ENCODE measurements around the gene SLC18A2.
"Not testable (repeated sequence)": the region's sequence is repeated elsewhere in the genome, so short reads cannot be mapped to it uniquely, and the experiment has no call there.

The SLC18A2 gene

DNA sequence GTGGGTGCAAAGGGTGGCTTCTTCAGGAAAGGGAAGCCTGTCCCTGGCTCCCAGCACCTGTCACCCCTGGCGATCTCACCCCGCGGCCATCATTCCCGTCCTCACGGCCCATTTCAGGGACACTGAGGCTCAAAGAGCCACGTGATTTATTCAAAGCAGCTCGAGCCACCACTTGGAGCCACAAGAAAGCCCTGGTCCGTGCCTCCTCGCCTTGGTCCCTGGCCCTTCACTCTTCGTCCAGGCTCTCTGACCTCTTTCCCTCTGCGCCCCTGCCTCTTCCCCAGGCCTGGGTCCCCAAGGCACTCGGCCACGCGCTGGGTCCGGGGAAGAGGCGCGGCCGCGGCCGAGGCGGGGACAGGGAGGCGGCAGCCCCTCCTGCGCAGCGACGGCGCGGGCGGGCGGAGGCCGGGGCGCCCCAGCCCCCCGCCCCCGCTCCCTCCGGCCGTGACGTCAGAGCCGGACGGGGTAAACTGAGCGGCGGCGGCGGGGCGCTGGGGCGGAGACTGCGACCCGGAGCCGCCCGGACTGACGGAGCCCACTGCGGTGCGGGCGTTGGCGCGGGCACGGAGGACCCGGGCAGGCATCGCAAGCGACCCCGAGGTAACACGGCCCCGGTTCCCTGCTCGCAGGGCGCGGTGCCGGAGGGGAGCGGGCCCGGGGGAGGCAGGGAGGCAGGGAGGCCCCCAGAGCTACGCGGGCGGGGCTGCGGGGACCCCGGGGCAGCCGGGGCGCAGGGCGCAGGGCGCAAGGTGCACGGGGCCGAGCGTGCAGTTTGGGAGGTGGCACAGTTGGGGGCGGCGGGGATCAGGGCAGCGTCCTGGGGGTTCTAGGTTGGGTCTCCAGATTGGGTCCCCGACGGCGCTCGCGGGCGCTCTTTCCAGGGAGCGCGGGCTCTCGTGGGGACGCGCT, at the start of gene SLC18A2:
Gene SLC18A2 (plus strand): TSS at position 494 of the 909 bp plus-strand sequence. CDS start 580 bp downstream, outside the sequence.
- no peak for DNase-seq

DNA sequence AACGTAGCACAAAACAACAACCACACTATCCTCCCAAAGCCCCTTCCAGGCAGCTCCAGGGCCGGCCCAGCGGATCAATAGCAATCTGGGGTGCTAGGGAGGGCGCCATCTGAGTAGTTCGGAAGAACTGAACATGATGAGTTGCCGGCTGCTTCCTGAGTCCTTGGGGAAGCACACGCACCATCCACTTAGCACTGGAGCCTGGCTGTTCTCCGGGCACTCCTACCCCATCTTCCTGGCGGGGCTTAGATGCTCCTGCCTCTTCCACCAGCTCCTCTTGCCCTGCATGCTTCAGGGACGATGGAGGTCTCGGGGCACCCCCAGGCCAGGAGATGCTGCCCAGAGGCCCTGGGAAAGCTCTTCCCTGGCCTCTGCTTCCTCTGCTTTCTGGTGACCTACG, 43.7 kb upstream of the SLC18A2 start, which contains the start of gene KCNK18:
Gene KCNK18 (plus strand): TSS at position 301 of the 400 bp plus-strand sequence. CDS start 0 bp downstream, at position 301.
- DNase-seq = no peak

DNA sequence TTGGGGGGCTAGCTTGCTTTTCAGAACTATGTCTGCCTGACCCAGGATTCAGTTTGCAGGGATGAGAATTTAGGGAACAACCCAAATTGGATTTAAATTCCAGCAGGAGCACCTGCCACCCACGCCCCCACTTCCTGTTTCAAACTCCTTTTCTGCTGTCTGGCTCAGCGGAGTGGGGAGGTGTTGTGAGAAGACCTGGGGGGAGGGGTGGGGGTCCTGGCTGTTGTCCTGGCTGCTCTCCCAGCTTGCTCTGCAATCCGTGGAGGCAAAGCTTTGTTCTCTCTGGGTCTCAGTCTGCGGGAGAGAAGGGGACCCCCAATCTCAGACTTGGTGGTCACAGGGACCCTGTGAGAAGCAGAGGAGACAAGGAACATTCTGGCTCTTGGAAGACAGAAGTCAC, 42.8 kb upstream of the SLC18A2 start:
- no peak for DNase-seq

DNA sequence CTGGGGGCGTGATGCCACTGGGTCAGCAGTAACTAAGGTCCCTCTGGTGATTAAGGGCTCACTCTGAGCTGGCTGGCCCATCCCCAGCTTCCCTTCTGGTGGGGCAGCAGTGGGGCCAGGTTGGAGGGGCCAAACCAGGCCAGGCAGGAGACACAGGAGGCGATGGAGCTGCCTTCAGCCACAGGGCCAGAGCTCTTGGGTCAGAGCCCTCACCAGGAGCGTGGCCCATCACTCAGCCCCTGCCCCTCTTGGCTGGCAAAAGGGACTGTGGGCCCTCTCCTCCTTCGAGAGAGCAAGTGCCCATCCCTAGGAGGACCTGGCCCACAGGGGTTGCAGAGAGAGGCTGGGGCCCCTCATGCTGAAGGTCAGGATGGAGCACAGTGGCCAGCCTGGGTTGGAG, 39.1 kb upstream of the SLC18A2 start:
- DNase-seq = no peak

DNA sequence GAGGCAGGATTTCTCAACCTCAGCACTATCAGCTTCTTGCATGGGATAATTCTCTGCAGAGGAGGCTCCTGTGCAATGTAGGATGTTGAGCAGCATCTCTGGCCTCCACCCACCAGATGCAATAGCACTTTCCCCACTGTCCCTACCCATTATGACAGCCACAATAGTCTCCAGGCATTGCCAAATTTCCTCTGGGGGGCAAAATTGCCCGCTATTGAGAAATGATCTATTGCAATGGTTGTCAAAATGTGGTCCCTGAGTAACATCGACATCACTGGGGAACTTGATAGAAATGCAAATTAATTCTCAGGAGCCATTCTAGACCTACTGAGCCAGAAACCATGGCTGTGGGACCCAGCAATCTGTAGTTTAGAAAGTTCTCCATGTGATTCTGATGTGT, 36.6 kb upstream of the SLC18A2 start:
- DNase-seq = no peak

DNA sequence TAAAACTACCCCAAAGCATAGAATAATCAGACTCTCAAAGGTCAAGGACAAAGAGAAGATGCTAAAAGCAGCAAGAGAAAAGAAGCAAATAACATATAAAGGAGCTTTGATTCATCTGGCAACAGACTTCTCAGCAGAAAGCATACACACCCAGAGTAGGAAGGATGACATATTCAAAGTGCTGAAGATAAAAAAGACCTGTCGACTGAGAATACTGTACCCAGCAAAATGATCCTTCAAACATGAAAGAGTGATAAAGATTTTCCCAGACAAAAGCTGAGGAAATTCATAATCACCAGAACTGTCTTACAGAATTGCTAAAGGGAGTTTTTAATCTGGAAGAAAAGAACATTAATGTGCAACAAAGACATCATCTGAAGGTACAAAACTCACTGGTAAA, 28.7 kb upstream of the SLC18A2 start:
- DNase-seq = no peak

DNA sequence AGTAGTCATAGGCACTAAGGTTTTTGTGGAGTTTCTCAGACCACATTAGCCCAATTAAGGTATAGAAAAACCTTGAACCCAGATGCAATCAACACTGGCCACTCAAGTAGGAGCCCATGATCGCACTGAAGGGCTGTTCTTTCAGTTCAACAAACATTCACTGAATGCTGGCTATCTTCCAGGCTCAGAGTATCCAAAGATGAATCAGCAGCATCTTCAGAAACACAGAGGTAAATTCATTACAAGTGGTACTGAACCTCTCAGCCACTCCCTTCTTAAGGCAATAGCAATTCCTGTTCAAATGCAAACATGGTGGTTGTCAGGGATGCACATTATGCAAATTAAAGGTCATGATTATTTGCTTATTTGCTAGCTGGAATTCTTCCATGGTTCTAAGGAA, 26.5 kb upstream of the SLC18A2 start:
- DNase-seq = no peak

DNA sequence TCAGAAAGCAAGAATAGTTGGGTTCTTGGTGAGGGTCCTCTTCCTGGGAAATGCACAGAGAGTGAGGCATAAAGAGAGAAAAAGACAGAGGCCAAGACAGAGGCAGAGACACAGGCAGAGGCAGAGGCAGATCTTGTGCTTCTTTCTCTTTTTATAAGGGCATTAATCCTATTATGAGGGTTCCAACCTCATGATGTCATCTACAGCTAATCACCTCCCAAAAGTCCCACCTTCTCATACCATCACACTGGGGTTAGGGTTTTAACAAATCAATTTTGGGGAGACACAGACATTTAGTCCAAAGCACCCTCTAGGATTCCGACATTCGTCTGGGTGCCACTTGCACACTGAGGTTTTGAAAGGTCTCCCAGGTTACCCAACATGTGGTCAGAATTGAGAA, 25.8 kb upstream of the SLC18A2 start:
- DNase-seq = no peak

DNA sequence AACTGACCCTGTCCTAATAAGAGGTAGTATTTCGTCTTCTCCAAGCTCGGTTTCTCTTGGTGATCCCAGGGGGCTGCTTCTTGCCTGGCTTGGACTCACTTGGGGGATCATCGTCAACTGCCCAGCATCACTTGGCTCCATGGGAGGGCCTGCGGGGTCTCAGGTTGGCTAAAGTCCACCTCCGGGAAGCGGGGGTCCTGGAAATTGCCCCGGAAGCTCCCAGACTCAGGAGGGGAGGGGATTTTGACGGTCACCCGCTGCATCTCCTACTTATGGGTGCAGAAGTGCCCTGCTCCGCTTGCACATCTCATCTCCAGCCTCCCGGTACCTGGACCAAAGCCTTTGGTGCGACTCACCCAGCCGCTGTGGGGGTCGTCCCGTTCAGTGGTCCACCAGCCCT, 24.9 kb upstream of the SLC18A2 start:
- DNase-seq = no peak

DNA sequence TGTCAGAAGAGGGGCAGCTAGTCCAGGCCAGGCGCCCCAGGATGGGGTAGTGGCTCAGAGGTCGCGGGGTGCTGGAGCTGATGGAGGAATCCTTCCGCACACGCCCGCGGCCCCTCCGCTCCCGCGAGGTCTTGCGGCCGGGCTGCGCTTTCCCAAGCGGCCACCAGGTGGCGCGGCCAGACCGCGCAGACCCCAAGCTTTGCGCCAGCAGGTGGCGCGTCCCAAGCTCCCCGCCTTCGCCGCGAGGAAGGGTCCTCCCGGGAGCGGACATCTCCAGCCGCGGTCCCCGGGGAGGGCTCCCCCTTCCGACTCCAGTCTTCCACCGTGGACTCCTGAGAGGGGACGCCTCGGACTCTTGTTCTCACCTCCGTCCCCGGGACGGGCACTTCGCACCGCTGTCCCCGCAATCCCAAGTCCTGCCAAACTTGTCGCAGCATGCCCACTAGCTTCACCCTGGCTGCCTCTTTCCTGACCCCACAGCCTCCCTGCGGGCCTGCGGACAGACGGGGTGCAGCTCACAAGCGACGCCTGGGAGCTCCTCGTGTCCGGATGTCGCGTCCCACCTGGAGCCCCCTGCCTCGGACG, 24.2 kb upstream of the SLC18A2 start:
- peak; percentile 62 for DNase-seq

DNA sequence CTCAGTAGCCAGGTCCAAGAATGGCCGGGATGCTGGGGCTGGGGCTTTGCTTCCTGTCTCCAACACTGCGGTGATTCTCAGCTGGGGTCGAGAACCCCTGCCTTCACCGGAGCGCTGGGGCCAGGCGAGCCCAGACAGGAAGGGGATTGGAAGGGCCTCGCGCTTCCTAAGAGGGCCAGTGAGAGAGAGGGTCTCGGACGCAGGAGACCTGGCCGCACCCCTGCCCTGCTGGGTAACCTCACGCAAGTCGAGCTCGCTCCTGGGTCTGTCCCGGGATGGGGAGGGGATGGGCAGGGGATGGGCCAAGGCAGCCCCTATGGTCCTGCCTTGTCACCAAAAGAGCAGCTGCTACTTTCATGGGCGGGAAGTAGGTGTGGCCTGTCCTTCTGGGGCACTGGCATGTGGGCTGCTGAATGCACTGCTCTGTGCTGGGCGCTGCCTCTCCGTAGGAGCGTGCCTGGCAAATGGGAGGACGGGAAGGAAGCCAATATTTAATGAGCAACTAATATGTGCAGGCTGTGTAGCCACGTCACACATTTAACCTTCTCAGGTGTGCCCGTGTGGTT, 23.6 kb upstream of the SLC18A2 start:
- peak; percentile 5 for DNase-seq

DNA sequence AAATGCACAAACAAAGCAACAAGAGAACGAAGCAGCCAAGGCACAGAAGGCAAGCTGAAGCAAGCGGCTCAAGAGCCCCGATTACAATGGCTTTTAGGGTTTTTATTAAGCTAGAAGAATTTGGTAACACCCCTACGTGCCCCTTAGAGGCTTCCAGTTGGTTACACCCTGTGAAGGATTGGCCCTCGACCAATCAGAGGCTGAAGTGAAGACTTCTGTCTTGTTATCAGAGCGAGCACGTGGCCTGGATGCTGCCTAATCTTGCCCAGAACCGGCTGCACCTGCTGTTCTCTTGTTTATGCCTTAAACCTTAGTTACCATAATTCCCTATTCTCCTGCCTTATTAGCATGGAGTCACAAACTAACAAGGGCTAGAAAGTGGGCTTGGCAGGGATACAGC, 22.3 kb upstream of the SLC18A2 start:
- DNase-seq = no peak

DNA sequence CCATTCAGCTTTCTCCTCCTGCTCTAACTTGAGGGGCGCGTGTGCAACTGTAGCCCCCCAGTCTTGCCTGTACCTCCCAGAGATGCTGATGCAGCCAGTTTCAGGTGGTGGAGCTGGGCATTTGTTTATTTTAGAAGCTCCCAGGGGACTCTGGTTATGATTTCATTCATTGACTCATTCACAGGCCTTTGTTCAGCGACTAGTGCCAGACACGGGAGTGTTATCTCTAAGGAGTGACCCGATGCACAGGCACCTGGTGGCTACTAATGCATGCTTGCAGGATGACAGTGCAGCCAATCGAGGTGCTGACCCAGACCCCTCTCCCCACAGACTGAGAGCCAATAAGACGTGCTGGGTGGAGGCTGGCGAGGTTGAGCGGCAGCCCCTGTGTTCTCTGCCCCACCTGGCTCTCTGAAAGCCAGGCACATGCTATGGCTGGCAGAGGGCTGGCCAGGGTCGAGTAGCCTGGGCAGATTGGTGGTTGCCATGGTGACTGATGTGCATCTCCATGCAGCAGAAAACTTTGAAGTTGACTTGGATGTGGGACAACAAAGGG, 19.7 kb upstream of the SLC18A2 start:
- DNase-seq = no peak

DNA sequence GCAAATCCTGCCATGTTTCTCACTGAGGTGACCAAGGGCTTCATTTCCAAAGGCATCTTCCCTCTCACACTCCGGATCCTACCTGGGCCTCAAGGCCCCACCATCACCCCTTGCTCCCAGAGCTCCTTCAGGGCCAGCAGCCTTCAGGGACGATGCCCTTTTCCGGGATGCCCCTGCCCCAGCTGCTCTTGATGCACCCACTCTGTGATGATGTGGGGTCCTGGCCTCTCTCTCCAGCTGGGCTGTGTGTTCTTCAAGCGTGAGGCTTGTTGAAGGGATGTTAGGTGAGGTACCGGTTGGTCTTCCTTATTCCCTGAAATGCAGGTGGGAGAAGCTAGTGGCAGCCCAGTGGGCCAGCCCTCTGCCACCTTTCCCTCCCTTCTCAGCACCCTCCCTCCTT, 18.4 kb upstream of the SLC18A2 start:
- DNase-seq = no peak

DNA sequence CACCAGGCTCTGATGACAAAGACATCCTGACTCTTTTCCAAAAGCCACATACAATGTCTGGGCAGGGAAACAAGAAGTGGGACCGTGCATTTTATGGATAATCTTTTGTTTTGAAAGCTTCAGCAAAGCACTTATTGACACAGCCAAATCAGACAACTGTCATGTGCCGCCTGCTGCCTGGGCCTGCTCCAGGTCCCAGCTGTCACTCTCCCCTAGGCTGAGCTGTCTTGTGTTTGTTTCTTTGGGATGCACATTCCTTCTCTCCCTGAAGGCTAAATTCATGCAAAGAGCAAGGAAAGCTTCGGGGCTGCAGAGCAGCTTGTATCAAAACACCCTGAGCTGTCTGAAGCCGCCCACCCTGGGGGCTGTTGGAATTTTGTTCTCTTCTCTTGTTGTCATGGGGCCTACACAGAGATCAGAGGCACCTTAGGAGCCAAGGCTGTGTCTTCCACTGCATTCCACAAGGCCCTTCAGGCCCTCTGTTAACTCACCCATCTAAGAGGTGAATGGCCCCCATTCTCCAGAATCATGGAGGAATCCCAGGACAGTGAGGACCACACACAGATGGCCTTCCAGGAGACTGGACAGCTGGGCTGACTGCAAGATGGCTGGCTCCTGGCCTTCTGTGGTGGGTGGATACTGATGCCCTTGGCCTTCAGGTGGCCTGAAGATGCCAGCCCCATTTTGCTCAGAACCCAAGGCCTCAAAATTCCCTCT, 17.8 kb upstream of the SLC18A2 start:
- no peak for DNase-seq

DNA sequence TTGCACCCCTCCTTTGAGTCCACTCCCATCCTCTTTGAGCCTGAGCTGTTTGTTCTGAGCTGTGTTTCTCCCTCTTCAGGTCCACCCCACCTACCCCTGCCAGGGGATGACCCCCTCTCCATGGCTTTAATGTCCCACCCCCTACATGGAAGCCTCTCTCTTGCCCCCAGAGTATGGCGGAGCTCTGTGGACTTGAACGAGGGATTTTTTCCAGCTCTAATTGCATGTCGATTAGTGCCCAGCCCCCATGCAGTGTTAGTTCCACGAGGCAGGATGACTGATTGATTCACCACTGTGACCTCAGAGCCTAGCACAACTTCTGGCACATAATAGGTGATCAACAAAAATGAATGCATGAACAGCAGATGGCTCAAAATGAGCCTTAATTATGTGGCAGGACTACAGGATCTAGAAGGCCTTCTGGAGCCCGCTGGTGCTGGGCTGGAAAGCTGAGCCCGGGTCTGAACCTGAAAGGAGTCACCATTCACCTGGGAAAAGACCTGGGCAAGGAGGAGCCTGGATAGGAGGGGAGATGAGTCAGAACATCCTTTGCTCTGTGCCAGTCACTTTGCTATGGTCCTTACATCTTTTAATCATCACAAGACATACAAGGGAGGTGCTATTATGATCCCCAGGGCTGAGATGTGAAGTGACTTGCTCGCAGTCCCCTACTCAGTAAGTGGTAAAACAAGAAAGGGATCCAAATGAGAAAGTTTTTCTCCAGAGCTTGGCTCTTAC, 17.1 kb upstream of the SLC18A2 start:
- DNase-seq = no peak

DNA sequence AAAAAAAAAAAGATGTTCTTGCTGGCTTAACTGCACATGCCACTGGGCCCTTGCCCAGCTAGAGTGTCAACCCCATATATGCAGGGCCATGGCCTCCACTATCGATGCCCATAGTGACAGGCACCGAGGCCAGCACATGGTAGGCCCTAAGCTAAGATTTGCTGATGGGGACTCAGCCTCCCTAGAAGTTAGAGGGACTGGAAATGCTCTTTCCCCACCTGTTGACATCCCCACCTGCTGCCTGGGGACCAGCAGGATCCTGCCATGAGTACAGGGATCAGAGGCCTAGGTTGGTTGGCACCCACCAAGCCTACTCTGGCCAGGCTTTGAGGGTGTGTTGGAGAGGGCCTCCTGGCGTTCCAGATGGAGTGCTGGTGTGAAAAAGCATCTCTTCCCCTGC, 16.0 kb upstream of the SLC18A2 start:
- DNase-seq = no peak

DNA sequence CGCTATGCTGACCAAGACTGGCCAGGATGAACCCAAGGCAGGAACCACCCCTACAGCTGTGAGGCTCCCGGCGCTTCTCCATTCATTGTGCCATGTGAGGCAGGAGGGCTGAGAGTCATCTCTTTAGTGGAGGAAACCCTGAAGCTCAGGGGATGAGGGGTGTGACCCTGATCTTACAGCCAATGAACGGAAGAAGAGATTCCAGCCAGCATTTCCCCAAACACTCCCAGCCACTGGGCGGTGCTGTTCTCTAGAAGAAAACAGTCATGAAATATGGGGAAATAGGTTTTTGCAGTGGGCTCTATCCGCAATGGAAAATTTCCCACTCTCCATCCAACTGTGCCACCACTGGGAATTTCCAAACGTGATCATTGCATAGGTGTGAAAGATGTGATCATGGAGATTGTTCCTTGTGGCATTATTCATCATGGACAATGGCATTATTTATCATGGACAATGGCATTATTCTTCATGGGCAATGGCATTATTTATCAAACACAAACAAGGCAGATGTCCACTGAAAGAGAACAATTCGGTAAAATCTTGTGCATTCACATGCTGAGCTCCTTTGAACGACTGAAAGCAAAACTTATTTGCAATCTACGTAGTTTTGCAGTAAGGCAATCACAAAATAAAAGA, 14.0 kb upstream of the SLC18A2 start:
- DNase-seq = no peak

DNA sequence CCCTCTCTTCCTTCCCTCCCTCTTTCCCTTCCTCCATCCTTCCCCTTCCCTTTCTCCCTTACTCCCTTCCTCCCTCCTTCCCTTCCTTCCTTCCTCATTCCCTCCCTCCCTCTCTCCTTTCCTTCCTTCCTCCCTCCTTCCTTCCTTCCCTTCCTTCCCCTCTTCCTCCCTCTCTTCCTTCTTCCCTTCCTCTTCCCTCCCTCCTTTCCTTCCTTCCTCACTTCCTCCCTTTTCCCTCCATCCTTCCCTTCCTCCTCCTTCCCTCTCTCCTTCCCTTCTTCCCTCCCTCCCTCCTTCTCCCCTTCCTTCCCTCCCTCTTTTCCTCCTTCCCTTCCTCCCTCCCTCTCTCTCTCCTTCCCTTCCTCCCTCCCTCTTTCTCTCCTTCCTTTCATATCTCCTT, 12.7 kb upstream of the SLC18A2 start:
- no peak for DNase-seq

DNA sequence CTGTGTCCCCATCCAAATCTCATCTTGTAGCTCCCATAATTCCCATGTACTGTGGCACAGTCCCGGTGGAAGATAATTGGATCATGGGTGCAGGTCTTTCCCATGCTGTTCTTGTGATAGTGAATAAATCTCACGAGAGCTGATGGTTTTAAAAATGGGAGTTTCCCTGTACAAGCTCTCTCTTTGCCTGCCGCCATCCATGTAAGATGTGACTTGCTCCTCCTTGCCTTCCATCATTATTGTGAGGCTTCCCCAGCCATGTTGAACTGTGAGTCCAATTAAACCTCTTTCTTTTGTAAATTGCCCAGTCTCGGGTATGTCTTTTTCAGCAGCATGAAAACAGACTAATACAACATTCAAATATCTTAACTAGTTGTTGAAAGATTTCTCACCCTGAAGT, 10.8 kb upstream of the SLC18A2 start:
- DNase-seq = not testable (repeated sequence)

DNA sequence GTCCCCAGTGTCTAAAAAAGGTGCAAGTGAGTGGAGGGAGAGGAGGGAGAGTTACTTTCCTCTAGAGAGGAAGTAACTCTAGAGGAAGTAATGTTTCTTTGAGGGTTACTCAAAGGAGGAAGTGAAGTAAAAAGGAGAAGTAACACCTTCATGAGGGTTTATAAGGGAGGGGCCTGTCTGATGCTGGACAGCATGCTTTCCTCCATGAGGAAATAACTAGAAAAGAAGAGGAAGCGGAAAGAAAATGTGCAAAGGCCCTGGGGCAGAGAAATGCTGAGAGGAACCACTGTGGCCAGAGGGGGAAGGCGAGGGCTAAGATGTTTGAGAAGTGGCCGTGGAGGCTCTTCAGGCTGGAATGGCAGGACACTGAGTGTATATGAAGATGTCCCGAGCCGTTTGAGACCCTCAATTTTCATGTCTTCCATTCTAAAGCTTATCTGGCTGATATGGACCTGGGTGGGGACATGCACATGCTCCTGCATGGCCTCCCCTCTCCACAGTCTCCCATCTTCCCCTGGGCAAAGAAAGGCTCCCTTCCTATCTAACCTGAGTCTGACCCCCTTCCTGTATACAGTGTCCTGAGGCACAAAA, 3.4 kb upstream of the SLC18A2 start:
- DNase-seq = no peak
